Muscle layer of colon (tissue), 2 donors: ENCODE measurements around the gene CLMN.

Source experiments
- H3K27ac ChIP-seq: one replicate; pipeline ENCODE4 v1.7.0; 2013; ENCODE audit warnings: low read depth, mild to moderate bottlenecking, low read length, moderate library complexity
- H3K27me3 ChIP-seq, 2 donors: one replicate each; pipeline ENCODE4 v1.7.0; 2013; ENCODE audit warnings: low read length in 2 of 2, mild to moderate bottlenecking in 2 of 2; ENCODE audit not compliant: insufficient read depth in 2 of 2, control insufficient read depth in 1 of 2
- H3K36me3 ChIP-seq: one replicate; pipeline ENCODE4 v1.7.0; 2013; ENCODE audit warnings: mild to moderate bottlenecking, low read length; ENCODE audit not compliant: insufficient read depth
- H3K4me1 ChIP-seq: one replicate; pipeline ENCODE4 v1.7.0; 2013; ENCODE audit warnings: mild to moderate bottlenecking, low read length; ENCODE audit not compliant: insufficient read depth
- H3K4me3 ChIP-seq, 2 donors: one replicate each; pipeline ENCODE4 v1.7.0; 2013; ENCODE audit warnings: low read length in 2 of 2, low read depth in 1 of 2, mild to moderate bottlenecking in 1 of 2, moderate library complexity in 1 of 2
- H3K9ac ChIP-seq: one replicate; pipeline ENCODE4 v1.7.0; 2013; ENCODE audit warnings: low read length
- H3K9me3 ChIP-seq: one replicate; pipeline ENCODE4 v1.7.0; 2013; ENCODE audit warnings: mild to moderate bottlenecking, low read length
- donor health status: abdominal sarcoma.
- donor health status: Adenocarcinoma of cecum.

The CLMN gene

DNA sequence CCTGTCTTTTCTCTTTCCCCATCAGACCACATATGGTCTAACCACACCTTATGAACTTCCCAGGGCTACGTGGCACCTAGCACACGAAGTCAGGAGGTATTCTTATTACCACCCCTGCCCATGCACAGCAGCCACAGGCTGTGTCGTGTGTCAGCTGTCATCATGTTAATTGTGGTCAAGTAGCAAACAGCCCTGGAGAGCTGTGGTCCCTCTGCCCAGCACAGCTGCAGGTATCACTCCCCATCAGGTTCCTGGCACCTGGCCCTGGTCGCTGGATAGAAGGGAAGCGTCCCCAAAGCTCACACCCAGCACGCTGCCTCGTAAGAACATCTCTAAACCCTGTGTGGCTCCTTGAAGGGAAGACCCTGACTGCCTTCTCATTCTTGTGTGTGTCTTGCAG, 45.4 kb downstream of the CLMN start:
- Histone ChIP-seq H3K4me1 (no peaks in the 10 kb centered on the region), H3K36me3 (no peaks in the 10 kb centered on the region), H3K9ac (no peak overlapping the region), H3K27me3 (no peaks in the 10 kb centered on the region), H3K9me3 (no peaks in the 10 kb centered on the region), H3K4me3 (no peak overlapping the region), H3K27ac (no peak overlapping the region)

DNA sequence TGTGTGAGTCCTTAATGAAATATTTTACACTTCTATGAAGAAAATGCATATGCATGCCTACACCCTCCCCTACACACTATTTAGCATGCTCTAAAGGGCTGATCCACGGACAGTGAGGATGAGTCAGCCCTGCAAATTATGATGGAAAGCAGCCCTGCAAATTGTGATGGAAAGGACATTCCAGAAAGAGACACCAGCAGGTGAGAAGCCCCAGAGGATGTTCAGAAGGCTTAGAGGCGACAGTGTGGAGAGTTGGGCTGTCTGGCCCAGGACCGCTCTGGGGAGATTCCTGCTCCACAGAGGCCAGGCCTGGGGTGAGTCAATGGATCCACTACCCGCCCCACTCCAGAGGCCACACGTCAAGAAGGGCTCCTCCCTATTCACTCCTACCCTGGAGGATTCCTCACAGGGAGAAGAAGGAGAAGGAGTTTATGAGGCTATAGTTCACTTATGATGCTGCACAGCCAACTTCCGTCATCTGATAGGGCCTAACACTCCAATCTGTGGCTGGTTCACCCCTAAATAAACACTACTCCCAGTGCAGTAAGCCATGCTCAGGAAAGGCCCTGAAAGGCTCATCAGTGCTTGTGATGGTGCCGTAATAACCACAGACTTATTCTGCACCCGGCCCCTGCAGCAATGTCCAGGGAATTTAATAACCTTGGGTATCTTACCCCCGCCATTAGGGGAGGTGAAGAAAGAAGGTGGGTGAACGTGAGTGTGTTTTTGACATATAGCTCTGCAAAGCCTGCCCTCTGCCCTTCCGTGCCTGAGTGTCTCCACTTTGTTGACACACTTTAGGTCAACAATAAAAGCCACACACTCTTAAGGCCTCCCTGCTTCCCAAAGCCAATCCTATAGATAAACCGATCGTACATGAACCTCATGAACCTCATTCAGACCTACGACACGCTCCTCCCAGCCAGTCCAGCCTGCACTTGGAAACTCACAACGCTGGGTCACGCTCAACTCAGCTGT, 46.4 kb downstream of the CLMN start:
- H3K9me3 ChIP-seq, result no peaks in the 10 kb centered on the region
- H3K9ac ChIP-seq, result no peak overlapping the region
- H3K27ac ChIP-seq, result no peak overlapping the region
- H3K27me3 ChIP-seq, result no peaks in the 10 kb centered on the region
- H3K4me3 ChIP-seq, result no peak overlapping the region
- H3K4me1 ChIP-seq, result no peaks in the 10 kb centered on the region
- H3K36me3 ChIP-seq, result no peaks in the 10 kb centered on the region

DNA sequence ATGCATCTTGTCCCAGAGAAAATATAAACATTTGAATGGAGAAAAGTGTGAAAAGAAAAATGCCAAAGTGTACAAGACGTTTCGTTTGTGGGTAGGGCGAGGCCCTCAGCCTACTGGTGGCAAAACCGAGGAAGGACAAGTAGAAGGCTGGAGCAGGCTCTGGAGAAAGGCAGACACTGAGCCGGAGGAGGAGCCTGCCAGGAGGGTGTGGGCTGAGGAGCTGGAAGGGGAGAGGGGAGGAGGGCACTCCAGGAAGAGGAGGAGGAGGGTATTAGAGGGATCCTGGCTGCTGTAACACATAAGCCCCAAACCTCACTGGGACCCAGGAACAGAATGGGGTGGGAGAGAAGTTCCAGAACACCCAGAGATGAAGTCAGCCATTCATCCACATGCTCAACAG, 47.7 kb downstream of the CLMN start:
- Histone ChIP-seq H3K4me1 (no peaks in the 10 kb centered on the region), H3K9ac (no peak overlapping the region), H3K27me3 (no peaks in the 10 kb centered on the region), H3K36me3 (no peaks in the 10 kb centered on the region), H3K9me3 (no peaks in the 10 kb centered on the region), H3K27ac (no peak overlapping the region), H3K4me3 (no peak overlapping the region)

DNA sequence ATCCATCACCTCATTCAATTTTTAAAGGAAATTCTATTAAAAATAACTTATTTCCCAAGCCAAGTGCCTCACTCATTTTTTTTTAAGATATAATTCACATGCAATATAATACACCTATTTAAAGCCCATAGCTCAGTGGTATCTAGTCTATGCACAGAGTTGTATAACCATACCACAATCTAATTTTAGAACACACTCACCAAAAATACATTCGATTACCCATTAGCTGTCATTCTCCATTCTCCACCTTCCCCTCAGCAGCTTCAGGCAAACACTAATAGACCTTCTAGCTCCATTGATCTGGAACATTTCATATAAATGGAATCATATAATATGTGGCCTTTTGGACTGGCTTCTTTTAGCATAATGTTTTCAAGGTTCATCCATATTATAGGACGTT, 49.5 kb downstream of the CLMN start:
- Histone ChIP-seq H3K36me3 (no peaks in the 10 kb centered on the region), H3K27ac (no peak overlapping the region), H3K4me1 (no peaks in the 10 kb centered on the region), H3K9me3 (no peaks in the 10 kb centered on the region), H3K4me3 (no peak overlapping the region), H3K9ac (no peak overlapping the region), H3K27me3 (no peaks in the 10 kb centered on the region)

DNA sequence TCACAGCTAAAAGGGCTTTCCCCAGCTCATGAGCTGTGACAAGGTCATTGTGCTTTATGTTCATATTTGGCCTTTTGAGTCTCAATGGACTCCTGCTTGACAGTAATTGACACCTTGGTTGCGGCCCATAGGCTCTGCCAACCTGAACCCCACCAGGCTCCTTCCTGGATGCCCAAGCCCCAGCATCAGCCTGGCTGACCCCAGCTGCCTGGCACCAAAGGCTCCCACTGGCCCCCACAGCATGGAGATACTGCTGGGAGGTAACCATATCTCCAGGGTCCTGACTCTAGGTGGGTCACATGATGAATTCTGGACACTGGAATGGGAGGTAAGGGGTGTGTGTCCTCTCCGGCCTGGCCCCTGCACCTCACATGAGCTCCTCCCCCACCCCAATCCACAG, 50.2 kb downstream of the CLMN start:
- Histone ChIP-seq H3K4me3 (no peak overlapping the region), H3K4me1 (no peaks in the 10 kb centered on the region), H3K9me3 (no peaks in the 10 kb centered on the region), H3K27me3 (no peaks in the 10 kb centered on the region), H3K36me3 (no peaks in the 10 kb centered on the region), H3K9ac (no peak overlapping the region), H3K27ac (no peak overlapping the region)

DNA sequence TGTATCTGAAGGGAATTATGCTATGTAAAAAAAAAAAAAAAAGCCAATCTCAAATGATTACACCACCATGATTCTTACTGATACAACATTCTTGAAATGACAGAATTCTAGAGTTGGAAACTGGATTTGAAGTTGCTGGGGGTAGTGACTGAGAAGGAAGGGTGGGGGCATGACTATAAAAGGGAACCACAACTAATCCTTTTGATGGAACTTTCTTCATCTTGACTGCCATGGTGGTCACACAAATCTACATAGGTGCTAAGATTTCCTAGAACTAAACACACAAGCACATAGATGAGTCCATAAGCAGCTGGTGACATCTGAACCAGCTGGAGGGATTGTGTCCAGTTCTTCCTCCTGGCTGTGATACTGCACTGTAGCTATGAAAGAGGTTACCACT, 51.4 kb downstream of the CLMN start:
- H3K4me1 ChIP-seq, result no peaks in the 10 kb centered on the region
- H3K36me3 ChIP-seq, result no peaks in the 10 kb centered on the region
- no peaks in the 10 kb centered on the region for H3K27me3 ChIP-seq
- no peak overlapping the region for H3K27ac ChIP-seq
- H3K9ac ChIP-seq, result no peak overlapping the region
- no peaks in the 10 kb centered on the region for H3K9me3 ChIP-seq
- no peak overlapping the region for H3K4me3 ChIP-seq

DNA sequence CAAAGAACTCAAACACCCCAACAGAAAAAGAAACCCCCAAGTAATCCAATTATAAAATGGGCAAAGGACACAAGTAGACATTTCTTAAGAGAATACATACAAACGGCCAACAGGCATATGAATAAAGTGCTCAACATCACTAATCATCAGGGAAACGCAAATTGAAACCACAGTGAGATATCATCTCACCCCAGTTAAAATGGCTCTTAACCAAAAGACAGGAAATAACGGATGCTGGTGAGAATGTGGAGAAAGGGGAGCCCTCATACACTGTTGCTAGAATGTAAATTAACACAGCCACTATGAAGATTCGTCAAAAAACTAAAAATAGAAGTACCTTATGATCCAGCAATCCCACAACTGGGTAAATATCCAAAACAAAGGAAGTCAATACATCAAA, 52.4 kb downstream of the CLMN start:
- no peaks in the 10 kb centered on the region for H3K27me3 ChIP-seq
- H3K36me3 ChIP-seq, result no peaks in the 10 kb centered on the region
- no peak overlapping the region for H3K27ac ChIP-seq
- H3K9ac ChIP-seq, result no peak overlapping the region
- H3K9me3 ChIP-seq, result no peaks in the 10 kb centered on the region
- no peak overlapping the region for H3K4me3 ChIP-seq
- no peaks in the 10 kb centered on the region for H3K4me1 ChIP-seq

DNA sequence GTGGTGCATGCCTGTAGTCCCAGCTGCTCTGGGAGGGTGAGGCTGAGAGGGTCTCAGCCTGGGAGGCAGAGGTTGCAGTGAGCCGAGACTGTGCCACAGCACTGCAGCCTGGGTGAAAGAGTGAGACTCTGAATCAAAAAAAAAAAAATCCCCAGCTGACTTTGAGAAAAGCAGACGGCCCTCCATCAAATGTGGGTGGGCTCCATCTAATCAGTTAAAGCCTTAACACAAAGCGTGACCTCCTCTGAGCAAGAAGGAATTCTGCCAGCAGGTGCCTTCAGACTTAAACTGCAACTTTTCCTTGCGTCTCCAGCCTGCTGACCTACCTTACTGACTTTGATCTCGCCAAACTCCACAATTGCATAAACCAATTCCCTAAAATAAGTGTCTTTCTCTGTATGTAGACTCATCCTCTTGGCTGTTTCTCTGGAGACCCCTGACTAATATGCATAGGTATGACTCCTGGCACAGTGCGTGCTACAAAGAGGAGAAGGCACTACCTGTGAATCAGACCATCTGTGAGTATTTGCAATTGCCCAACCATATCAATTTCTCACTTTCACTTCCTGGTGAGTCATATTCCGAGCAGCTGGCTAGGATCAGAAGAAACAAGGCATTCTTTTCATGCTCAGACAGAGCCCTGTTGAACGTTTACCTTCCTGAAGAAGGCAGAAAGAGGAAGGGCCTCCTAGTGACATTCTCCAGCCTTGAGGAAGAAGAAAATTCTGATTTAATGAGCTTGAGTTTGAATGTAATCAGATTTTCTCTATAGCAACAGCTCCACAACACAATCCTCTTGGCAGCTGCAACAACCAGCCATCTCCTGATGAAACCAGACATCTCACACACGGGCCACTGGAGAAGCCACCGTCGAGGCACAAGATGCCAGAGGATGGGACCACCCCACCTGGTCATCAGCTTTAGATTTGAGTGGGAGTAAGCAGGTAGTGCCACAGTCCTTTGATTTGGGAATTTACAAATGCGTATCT, 54.3 kb downstream of the CLMN start:
- H3K27ac ChIP-seq, result peak overlapping the region; percentile 45

DNA sequence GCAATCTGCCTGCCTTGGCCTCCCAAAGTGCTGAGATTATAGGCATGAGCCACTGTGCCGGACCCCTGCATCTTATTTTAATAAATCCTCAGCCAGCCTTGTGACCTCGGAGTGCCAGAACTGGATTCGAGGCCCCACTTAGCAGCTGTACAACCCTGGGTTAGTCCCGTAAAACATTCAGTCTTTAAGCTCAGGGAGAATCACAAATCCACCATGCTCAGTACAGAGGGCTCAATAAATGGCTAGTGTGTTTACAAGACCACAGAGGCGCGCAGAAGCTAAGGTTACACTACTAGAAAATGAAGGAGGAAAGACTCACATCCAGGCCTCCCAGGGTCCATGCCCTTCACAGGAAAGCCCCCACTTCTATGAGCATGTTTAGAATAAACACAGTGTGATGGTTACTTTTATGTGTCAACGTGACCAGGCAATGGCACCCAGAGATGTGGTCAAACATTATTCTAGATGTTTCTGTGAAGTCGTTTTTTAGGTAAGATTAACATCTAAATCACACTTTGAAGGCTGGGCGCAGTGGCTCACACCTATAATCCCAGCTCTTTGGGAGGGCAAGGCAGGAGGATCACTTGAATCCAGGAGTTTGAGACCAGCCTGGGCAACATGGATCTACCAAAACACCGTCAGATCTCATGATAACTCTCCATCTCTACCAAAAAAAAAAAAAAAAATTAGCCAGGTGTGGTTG, 55.3 kb downstream of the CLMN start:
- Histone ChIP-seq H3K9me3 (no peaks in the 10 kb centered on the region), H3K9ac (no peak overlapping the region), H3K36me3 (no peaks in the 10 kb centered on the region), H3K4me1 (no peaks in the 10 kb centered on the region), H3K27me3 (no peaks in the 10 kb centered on the region), H3K4me3 (no peak overlapping the region), H3K27ac (no peak overlapping the region)

More for the DNA sequence above, 54.3 kb downstream of the CLMN start:
- H3K9me3 ChIP-seq, result no peaks in the 10 kb centered on the region
- no peaks in the 10 kb centered on the region for H3K36me3 ChIP-seq
- H3K9ac ChIP-seq, result no peak overlapping the region
- no peak overlapping the region for H3K4me3 ChIP-seq
- H3K4me1 ChIP-seq, result no peaks in the 10 kb centered on the region
- no peaks in the 10 kb centered on the region for H3K27me3 ChIP-seq

DNA sequence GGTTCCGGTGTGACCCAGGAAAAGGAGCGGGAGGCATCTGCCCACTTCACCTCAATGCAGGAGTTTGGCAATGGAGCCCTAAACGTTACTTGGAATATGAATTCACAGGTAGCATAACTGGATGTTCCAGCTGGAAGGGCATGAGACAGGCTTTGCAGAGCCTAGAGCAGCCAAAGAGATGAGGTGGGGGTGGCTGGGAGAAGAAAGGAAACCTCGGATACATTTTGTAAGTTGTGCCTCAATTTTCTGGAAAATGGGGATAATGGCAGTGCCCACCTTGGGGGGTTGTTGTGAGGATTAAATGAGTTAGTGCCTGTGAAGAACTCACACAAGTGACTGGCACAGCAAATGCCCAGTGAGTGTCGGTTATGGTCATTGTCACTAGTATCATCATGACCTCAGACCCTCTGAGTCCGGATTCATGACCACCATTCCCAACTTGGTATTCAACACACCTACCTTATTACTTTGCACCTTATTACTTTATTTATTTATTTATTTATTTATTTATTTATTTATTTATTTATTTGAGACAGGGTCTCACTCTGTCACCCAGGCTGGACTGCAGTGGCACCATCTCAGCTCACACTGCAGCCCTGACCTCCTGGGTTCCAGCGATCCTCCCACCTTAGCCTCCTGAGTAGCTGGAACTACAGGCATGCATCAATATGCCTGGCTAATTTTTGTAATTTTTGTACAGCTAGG, 56.0 kb downstream of the CLMN start:
- no peaks in the 10 kb centered on the region for H3K9me3 ChIP-seq
- H3K9ac ChIP-seq, result no peak overlapping the region
- no peaks in the 10 kb centered on the region for H3K27me3 ChIP-seq
- no peak overlapping the region for H3K4me3 ChIP-seq
- no peaks in the 10 kb centered on the region for H3K4me1 ChIP-seq
- no peak overlapping the region for H3K27ac ChIP-seq
- H3K36me3 ChIP-seq, result no peaks in the 10 kb centered on the region
